Renal cortical epithelial cell (primary cell): ENCODE results near the gene LPP. TPM values are rescaled to one million over a fixed set of nuclear protein-coding genes. Genes with fewer than 3 reads are reported as not detected.

Source experiments
- DNase-seq: peaks from one replicate; pipeline ENCODE4 v3.0.0-alpha.2; 2011; ENCODE audit warnings: low read depth
- total RNA-seq: library from RNA; depleted of rRNA; stranded (reverse); fragments of >200 nt; gene quantifications from 2 replicates; pipeline ENCODE4 v1.2.3, GENCODE V29; 2014

LPP gene
- total RNA-seq, 1 donor from 2014 or later: 95.5 TPM

- DNase-seq: no peak
These were observed 207.9 kb downstream of the LPP start for GRCh38 chr3:188361888-188362287.

GRCh38 chr3:188362405-188362831 is 208.5 kb downstream of the LPP start:
- DNase-seq: peak; percentile 70

- DNase-seq: no peak
These were observed 211.2 kb downstream of the LPP start for GRCh38 chr3:188365184-188365583.

GRCh38 chr3:188365988-188366698 is 212.2 kb downstream of the LPP start:
- DNase-seq: peak; percentile 51

- no peak for DNase-seq
These were observed 213.7 kb downstream of the LPP start for GRCh38 chr3:188367678-188368077.

GRCh38 chr3:188369526-188369925 is 215.6 kb downstream of the LPP start:
- DNase-seq: no peak

- peak; percentile 56 for DNase-seq
These were observed 216.3 kb downstream of the LPP start for GRCh38 chr3:188370081-188370830.

GRCh38 chr3:188378786-188379185 is 224.8 kb downstream of the LPP start:
- DNase-seq: peak; percentile 49

GRCh38 chr3:188380252-188380651 is 226.3 kb downstream of the LPP start:
- no peak for DNase-seq

GRCh38 chr3:188380722-188381121 is 226.8 kb downstream of the LPP start:
- DNase-seq: no peak

- DNase-seq: peak; percentile 83
These were observed 229.8 kb downstream of the LPP start for GRCh38 chr3:188383748-188384147.

- DNase-seq: peak; percentile 49
These were observed 231.3 kb downstream of the LPP start for GRCh38 chr3:188385295-188385694.

- no peak for DNase-seq
These were observed 235.9 kb downstream of the LPP start for GRCh38 chr3:188389711-188390342.

- no peak for DNase-seq
These were observed 236.4 kb downstream of the LPP start for GRCh38 chr3:188390343-188390718.

GRCh38 chr3:188390775-188391443 is 237.0 kb downstream of the LPP start:
- no peak for DNase-seq

- no peak for DNase-seq
These were observed 237.6 kb downstream of the LPP start for GRCh38 chr3:188391592-188391991.

GRCh38 chr3:188392076-188392475 is 238.1 kb downstream of the LPP start:
- DNase-seq: no peak

GRCh38 chr3:188394623-188395022 is 240.7 kb downstream of the LPP start:
- DNase-seq: peak; percentile 70

GRCh38 chr3:188396251-188396650 is 242.3 kb downstream of the LPP start:
- no peak for DNase-seq

- no peak for DNase-seq
These were observed 242.9 kb downstream of the LPP start for GRCh38 chr3:188396900-188397299.

GRCh38 chr3:188397766-188398705 is 244.1 kb downstream of the LPP start:
- DNase-seq: no peak
